Stimulated activated CD8-positive, alpha-beta memory T cell treated with anti-CD3 and anti-CD28 coated beads, Interleukin-2, amount 100 ng/mL, for 1 hour (primary cell): ENCODE measurements around the gene RGS14.
"Not testable (repeated sequence)": the region's sequence is repeated elsewhere in the genome, so short reads cannot be mapped to it uniquely, and the experiment has no call there.

Experiments used
- DNase-seq, 2 donors: peaks; one replicate each; pipeline ENCODE4 v3.0.0-alpha.2; 2020; ENCODE audit warnings: low read depth in 2 of 2

The RGS14 gene

DNA sequence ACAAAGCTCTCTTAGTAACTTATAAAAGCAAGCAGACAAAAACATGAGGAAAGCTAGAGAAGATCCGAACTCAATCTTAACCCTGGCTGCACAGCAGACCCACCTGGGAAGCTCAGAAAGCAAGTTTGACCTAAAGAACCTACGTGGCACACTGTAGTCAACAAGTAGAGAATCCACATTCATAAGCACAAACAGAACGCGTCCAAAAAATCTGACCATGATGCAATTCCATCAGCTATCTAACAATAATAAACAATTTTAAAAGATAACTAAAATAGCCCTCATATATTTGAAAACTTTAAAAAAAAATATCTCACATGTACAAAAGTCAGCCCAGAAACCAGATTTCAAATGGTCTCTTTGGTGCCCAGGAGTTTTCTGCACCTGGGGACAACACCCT is 10.9 kb upstream of the RGS14 start:
- DNase-seq, result no peak

DNA sequence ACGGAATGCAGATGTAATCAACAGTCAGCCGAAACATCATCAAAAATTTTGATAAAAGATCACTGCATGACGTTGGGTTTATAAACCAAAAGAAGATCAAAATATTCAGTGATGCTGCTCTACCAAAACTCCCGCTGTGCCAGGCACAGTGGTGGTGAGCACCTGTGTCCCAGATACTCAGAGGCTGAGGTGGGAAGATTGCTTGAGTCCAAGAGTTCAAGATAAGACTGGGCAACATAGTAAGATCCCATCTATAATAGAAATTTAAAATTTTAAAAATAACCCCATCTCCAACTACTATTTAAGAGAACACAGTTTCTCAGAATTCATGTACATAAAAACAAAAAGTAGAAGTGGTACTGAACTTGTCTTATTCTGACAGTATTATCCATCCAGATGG is 10.0 kb upstream of the RGS14 start:
- DNase-seq, result no peak

DNA sequence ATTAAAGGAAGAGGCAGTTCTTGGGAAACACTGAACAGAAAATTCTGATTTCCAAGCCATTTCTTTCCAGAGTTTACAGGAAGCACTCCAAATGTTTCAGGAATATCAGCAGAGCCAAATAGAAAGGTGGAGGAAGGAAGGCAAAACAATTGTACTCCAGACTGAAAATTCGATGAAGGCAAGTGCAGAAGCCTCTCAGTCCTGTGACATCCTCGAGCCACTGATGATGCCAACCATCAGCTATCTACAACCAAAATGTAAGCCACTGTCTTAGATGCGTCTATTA is 8.4 kb upstream of the RGS14 start:
- DNase-seq, result no peak

DNA sequence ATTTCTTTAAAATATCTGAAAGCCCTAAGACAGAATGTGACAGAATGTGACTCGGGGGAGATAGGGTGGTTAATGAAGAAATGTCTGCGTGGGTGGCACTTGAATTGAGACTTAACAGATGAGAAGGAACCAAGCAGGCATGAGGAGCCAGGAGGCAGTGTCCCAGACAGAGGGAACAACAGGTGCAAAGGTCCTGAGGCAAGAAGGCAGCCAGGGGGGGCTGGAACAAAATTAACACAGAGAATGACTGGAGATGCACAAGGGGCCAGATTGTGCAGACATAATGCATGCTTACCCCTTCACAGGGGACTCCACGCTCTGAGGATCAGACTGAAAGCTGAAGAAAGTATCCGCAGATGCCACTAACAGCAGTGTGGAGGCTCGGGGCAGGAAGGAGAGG is 8.0 kb upstream of the RGS14 start:
- no peak for DNase-seq

DNA sequence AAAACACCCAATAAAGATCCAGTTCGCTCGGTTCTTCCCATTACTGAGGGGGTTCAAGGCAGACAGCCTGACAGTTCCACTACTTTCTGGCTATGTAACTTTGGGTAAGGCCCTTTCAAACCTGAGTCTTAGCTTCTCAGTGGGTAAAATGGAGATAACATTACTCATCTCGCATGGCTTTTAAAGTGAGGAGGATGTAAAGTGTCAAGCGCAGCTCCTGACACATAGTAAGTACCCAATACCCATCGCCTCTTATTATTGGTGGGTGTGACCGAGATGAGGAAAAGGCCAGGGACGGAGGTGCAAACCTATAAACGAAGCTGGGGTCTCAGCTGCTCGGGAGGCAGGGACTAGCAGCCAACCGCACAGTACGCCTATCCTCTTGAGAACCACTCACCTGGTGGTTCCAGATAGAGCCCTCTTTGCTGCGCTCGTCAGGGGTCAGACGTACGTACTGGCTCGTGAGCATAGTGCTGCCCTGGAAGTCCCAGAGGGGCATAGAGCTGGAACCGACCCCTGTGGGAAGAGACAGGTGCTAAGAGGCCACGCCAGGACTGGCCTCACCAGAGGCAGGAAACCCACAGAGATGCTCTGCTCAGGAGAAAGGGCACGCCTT is 6.8 kb upstream of the RGS14 start:
- no peak for DNase-seq

DNA sequence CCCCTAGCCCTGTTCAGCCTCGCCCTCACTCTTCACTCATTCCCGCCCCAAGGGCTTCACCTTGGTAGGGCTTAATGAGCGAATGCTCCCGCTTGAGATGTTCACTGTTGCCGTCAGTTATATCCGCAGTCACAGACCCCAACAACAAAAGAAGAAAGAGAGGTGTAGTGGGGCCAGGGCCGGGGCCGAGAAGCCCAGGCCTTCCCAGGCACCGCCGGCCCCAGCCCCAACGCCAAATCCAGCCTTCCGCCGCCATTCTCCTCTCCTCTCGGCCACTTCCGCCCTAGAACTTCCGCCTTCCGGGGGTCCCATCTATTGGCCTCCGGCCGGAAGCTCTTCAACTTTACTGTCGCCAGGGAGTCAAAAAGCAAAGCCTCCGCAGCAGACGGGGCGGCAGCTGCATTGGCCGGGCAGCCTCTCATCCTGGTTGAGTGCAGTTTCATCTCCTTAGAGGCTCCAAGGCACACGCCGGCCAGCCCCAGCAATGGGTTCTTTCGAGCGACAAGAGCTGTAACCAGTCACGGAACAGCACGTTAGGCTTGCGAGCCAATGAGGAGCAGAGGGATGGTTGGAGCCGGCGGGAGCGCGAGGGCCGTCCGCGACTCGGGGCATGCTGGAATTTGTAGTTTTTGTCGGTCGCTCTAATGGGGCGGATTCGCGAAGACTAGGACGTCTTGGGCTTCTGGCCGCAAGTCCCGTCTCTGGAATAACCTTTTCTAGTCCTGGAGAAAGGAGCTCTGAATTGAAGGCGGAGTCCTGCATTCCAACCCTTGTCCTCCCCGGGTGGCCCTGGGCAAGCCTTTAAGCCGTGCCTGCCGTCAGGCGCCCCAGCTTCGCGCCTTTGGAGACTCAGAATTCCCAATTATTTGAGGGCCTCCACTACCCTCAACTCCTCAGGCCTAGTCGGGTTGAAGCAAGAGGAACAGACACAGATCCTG is 6.1 kb upstream of the RGS14 start, which contains the start of gene LMAN2:
TSS of gene LMAN2 (minus strand) at position 277 of the 938 bp plus-strand sequence. CDS start at position 256, 21 bp downstream.
- peak; percentile 75 to 80 for DNase-seq

DNA sequence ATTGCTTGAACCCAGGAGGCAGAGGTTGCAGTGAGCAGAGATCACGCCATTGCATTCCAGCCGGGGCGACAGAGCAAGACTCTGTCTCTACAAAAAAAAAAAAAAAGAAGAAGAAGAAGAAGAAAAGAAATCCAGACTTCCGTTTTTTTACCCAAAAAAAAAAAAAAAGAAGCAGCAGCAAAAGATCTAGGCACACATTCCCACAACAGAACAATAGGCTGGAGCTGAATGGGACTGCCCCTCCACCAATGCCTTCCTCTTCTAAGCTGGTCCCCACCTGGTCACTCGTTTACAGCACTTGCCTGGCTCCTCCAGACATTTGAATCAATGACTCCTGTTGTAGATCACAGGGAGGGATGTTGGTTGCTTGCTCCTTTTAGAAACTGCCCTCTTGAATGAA is 4.6 kb upstream of the RGS14 start:
- no peak for DNase-seq

DNA sequence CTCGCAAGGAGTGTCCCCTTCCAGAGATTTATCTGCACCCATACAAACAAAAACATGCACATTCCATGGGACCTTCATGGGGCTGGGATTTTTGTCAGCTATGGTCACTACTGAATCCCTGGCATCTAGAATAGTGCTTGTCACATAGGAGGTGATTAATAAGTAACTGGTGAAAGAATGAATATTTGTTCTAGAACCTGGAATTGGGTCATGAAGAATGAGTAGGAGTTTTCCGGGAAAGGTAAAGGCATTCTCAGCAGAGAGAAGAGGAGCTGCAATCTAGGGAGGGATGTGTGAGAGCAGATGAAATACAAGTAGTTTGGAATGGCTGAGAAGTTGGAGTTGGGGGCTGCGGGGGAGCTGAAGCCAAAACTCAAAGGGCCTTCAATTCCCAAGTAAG is 3.5 kb upstream of the RGS14 start:
- DNase-seq, result no peak

DNA sequence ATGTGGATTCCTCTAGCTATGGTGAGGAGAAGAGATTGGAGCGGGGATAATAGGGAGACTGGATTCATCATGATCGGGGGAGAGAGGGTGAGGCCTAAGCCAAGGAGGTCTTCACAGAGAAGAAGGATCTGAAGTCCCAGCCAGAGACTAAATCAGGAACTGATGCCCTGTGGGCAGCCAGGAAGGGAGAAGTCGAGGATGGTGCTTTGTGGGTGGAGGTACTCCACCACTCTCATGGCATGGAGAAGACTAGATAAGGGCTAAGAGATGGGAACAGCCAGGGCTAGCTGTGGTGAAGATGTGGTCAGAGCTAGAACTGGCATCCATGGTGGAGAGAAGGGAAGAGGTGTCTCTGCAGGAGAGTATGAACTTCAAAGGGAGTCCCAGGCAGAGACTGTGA is 3.0 kb upstream of the RGS14 start:
- DNase-seq, result no peak

DNA sequence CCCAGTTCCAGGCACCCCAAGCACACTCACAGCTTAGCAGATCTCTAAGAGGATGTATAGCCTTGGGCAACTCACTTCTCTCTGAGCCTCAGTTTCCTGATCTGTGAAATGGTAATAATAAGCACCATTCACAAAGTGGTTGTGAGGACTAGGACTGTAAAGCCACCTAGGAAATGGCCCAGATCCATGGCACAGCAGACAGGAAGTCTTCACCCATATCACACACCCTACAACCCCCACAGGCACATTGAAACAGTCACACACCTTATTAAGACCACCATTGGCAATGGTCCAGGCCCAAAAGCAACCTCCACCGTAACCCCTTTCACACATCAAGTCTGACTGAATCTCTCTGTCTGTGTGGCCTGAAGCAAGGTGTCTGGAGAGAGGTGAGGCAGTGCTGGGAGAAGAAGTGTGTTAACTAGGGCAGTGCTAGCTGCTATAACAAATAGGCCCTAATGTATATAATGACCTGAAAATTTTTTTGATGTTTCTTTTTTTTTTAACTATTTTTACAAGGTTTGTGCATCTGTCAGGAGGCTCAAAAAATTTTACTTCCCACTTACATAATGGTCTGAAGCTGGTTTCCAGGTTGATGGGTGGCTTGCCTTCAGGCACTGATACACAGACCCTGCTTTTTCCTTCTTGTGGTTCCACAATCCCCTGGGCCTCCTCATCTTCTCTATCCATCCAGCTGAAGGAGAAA is 2.4 kb upstream of the RGS14 start:
- DNase-seq, result no peak

DNA sequence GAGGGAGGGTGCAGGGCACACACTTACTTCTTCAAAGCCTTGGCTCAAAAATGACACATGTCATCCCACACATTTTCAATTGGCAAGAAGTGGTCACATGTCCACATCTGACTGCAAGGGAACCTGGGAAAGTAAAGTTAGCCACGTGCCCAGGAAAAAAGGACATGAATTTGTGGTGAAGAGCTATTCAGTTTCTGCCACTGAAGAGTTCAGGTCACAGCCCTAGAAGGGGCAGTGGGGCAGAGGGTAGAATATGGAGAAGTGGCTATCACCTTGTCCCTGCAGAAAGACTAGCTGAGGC is 1.9 kb upstream of the RGS14 start:
- no peak for DNase-seq

DNA sequence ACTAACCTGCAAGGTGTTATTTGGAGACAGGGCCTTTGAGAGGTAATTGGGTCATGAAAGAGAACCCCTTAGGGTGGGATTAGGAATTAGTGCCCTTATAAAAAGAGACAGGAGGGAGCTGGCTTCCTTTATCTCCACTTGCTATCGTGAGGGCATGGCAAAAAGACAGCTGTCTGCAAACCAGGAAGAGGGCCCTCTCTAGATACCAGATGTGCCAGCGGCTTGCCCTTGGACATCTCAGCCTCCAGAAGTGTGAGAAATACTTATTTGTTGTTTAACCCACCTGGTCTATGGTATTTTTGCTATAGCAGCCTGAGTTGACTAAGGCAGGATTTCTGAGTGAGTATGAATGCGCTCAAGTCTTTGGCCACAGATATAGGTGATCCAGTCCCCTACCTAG is 978 bp upstream of the RGS14 start:
- DNase-seq, result no peak

DNA sequence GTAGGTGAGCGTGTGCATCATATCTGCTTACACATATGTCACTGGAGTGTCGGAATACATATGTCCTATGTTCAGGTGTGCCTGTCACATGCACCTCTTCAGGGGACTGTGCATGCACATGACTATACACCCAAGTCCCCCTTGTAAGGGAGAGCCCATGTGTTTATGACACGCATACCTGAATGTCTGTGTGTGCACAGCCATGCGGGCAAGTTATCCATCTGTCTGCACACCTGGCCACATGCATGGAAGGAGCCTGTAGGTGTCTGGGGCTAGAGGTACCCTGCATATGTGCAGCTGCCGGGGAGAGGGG is 622 bp upstream of the RGS14 start:
- no peak for DNase-seq

DNA sequence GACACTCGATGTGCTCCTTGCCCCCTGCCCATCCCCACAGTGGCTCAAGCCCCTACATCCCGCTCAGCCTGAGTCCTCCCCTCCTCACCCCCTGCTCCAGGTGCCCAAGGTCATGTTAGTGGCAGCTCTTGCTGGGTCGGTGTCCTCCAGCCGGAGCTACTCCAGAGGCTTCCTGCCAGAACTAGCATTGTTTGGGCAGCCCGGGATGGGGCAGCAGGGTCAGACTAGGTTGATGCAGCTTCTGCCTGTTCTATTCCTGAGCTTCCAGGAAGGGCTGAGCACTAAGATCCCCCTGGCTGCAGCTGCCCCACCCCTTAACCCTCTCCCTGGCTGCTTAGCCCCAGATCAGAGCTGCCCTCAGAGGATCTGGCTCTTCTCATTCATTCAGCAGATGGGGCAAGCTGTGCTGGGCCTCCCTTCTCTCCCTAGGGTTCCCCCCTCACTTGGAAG is 671 bp downstream of the RGS14 start:
- DNase-seq, result no peak

DNA sequence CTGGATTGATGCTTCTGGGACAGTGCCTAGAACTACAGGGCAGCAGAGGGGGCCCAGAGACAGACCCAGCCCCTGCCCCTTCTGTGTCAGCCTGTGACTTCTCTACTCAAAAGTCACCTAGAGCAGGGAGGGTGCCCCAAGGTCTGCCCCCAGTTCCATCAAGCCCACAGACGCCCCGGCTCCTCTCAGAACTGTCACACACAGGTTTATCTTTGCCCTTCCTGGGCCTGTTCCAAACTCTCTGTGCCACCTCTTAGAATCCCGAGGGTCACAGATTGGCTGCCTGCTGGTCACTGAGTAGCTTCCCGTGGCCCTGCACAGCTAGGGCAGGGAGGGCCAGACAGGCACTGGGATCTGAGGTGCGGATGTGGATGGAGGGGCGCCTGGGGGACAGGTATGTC is 1.7 kb downstream of the RGS14 start:
- no peak for DNase-seq

DNA sequence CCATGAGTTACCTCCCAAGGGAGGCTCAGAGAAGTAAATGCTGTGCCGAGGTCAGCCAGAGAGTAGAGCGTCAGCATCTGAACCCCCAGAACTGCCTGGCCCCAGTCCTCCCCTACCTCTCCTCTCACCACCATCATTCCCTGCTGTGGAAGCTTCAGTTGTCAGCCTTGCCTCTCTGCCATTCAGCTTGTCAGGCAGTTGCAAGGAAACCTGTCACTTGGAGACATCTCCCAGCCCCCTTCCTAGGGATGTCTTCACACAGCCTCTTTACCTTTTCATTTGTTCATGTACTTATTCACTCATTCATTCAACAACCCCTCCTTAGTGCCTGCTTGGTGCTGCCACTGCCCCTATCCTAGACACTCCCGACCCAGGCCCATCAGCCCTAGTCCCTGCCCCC is 2.1 kb downstream of the RGS14 start:
- DNase-seq, result no peak

DNA sequence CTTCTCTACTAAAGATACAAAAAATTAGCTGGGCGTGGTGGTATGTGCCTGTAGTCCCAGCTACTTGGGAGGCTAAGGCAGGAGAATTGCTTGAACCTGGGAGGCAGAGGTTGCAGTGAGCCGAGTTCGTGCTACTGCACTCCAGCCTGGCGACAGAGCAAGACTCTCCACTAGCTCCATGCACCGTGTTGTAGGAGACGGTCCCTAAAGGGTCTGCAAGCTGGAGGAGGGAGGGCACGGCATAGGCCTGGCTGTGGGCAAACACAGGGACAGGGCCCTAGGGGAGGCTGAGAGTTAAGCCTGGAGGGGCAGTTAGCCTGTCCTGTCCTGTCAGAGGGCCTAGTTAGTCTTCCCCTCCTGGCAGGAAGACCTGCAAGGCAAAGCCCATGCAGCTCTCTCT is 3.0 kb downstream of the RGS14 start:
- DNase-seq, result not testable (repeated sequence)

DNA sequence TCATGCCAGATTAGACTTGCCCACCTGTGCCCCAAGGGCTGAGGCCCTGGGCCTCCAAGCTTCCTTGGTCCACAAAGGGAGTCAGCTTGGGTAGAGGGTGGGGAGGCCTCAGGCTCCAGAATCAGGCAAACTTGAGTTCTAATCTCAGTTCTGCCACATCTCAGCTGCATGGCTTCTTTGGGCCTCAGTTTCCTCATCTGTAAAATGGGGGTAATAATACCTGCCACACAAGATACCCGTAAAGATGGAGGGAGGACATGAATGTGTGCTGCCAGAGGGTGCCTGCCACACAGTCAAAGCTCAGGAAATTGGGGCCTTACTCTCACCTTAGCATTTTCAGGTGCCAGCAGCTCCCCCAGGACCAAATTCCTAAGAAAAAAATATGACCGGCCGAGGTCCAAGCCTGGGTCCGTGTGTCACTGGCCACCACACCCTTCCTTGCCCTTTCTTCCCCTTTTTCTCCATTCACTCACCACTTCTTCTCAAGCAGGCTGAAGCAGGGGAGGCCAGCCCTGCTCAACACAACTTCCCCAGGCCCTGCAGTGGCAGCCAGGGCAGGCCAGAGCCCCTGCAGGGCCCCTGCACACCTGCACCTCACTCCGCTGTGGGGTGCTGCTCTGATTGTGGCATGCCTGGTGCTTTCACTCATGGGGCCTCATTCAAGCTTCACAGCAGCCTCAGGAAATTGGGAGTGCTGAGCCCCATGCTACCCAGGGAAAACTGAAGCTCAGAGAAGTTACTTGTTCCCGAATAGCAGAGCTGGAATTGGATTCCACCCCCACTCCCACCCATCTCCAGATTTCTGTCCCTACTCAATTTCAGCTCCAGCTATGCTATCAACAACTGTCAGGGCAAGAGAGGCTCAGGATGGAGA is 3.9 kb downstream of the RGS14 start:
- no peak for DNase-seq

DNA sequence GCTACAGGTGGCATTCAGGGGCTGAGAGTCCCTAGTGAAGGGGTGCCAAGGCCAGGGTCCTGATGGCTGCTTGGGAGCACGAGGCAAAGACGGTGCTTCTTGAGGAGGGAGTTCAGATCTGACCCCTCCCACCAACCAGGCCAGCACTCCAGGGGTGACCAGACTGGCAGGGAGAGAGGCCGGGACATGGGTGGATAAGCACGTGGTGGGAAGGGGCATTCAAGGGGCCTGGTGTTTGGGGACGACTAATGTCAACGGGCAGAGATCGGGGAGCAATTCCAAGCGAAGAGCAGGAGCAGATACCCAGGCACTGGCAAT is 4.5 kb downstream of the RGS14 start:
- DNase-seq, result no peak

DNA sequence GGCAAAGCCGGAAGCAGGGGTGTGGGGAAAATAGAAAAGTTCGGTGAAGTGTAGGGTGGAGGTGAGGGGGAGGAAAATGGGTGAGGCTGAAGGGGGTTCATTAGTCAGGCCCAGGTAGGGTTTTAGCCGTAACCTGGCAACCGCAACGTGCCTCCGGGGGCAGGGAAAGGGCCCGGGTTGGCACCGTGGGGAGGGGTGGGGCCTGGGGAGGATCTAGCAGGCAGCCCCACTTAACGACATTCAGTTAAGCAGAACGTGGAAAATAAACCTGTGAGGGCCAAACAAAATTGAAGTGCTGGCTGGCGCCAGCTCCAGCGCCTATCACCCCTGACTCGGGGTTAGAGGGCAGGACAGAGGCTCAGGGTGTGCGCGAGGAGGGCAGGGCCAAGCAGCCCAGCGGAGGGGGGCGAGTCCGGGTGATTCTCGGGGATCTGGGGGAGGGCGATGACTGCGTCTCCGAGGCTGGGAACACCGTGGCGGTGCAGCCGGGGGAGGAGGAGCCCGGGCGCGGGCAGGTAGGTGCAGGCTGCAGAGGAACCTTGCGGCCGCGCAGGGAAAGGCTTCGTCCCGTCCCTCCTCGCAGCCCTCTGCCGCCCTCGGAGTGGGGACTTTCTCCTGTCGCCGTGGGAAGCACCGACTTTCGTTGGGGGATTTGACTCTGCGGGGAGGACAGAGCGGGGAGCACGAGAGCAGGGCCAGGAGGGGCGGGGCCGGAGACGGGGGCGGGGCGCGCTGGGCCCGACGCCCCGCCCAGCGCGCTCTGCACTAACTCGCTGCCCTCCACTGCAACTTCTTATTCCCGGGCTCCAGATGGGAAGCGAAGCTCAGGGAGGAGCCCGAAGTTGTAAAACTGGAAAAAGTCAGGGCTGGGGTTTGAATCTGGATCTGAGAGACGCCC is 5.1 kb downstream of the RGS14 start:
- DNase-seq, result peak; percentile 34 to 52

DNA sequence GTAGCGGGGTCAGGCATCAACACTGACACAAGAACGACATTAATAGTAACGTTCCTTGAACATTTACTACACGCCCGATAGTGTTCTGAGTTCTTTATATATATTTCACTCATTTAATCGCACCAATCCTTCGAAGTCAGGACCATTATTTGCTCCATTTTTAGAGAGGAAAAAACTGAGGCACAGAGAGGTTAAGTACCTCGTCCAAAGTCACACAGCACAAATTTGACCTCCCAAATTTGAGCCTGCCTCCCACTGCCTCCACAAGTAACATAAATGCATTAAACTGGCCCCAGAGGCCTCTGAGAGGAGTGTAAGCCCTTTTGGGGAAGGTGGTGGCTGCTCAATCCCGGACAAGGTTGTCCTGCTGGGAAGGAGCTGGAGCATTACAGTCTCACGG is 5.8 kb downstream of the RGS14 start:
- no peak for DNase-seq
